Measurements from ENCODE around the gene CFAP53.

The CFAP53 gene

DNA sequence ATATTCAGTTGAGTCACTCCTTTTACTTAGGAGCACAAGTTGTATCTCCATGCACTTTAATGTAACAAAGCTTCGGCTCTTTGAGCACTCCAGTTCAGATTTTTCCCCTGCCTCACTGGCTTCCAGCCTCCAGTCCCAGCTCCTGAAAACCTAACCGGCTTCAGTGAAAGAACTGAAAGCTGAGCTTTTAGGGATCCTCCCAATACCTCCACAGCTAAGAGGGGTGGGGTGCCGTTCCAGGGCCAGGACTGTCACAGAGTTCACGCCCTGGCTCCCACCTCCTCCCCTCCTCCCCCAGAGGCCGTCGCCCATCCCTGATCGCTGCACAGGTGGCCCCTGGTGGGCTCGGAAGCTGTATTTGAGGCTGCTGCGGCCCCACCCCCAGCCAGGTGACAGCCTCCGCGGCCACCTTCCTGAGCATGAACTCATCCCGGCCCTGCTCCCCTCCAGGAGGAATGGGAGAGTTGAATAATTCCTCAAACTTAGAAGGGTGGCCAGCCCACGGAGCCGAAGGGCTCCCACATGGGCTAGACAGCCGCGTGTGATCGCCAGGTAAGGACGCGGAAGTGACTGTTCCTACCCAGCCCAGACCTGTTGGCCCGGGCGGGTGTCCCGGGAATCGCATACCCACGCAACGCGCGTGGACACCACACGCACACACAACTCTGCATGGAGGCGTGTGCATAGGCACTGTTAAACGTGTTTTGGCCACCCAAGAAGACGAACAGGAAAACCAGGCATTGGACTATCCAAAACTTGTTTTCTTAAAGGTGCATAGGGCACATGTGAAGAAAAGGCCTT, 73.1 kb downstream of the CFAP53 start:
- no peak for DNase-seq

DNA sequence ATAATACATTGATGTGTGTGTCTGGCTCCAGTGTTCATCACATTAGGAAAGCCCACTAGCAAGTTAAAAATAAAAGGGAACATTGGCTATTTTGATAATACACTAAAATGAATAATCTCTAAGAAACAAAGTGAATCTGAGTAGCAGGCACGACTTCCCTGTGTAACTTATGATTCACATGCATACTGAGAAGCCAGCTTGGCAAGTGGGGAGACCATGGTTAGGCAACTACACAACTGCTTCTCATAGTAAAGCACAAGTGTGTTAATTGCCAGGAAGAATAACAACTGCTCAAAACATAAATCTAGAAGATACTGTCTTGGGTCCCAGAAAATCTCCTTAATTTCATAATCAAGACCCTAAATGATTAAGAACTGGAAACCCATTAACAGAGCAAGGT, 75.4 kb downstream of the CFAP53 start:
- no peak for DNase-seq

DNA sequence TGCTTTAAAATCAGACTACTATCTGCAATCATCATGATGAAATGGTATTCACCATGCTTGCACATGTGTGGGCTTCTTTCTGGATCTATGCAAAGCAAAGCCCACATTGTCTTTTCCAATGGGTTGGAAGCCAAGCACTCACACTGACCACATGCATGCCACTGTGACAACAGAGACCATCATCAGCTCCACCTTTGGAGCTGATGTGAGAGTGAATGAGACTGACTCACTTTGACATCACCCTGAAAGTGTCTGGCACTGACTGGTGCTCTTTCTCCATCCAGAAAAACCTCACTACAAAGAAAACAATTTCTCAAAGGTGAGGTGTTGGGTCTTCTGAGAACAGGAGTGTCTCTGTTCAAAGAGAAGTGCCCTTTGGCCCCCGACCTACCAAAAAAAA, 76.1 kb downstream of the CFAP53 start:
- DNase-seq = no peak

DNA sequence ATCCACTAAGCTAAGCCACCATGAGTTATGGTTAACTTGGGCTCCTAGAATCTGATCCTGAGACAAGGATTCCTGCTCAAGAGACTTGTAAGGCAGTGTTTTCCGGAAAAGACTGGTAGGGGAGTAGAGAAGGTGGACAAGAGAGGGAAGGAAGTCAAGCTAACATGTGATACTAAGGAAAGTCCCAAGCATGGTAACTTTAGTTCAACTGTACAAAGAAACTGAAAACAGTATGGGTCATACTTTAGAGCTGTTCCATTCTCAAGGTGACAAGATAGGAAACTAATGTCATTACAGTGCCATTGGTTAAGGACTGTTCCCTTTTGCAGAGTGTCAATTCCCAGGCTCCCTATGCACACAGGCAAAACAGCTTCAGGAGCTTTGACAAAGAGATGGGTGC, 77.1 kb downstream of the CFAP53 start:
- no peak for DNase-seq

DNA sequence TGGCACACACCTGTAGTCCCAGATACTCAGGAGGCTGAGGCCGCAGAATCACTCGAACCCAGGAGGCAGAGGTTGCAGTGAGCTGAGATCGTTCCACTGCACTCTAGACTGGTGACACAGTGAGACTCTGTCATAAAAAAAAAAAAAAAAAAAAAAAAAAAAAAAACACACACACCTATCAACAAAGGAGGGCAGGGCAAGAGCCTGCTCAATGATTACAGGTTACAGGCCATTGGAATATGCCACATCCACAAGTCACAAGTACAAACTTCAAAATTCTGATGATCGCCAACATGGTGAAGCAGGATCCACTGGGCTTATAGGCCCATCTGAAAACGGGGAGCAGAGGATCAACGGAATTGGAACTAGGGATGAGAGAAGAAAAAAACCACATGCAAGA, 77.6 kb downstream of the CFAP53 start:
- DNase-seq = no peak

DNA sequence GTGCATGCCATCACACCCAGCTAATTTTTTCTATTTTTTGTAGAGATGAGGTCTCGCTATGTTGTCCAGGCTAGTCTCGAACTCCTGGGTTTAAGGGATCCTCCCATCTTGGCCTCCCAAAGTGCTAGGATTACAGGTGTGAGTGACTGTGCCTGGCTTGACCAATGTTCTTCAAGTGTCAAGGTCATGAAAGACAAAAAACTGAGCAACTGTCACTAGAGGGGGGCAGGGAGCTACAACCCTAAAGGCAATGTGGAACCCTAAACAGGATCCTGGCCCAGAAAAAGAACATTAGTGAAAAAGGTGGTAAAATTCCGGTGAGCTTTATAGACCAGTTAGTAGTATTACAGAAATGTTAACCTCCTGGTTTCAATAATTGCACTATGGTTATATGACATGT, 78.6 kb downstream of the CFAP53 start:
- DNase-seq = no peak

DNA sequence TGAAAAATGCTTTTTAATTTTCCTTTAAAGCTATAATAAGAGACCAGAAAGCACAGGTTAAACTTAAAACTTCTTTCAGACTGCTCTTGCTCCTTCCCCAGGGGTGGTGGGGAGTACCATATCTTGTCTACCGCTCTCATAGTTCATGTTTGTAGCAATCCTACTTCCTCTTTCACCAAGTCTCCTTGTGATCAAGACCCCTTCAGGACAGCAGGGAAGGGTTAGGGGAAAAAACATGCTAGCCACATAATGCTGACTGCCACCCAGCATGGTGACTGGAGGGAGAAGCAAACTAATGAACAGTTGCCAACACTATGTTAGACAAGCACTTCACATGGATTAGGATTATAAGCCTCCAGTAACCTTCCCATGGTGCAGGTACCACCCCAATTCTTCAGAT, 79.9 kb downstream of the CFAP53 start:
- no peak for DNase-seq

DNA sequence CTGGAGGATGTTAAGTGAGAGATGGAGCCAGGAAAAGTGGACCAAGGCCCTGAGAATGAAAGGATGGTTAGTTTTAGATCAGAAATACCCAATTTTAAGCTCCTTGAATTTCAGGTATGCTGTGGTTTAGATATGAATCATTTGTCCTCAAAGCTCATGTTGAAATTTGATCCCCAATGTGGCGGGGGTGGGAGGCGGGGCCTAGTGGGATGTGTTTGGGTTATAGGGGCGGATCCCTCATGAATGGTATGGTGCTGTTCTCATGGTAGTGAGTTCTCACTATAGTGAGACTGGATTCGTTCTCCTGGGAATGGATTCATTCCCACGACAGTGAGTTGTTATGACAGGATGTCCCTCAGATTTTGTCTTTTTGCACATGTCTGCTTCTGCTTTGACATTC, 82.7 kb downstream of the CFAP53 start:
- DNase-seq = no peak

DNA sequence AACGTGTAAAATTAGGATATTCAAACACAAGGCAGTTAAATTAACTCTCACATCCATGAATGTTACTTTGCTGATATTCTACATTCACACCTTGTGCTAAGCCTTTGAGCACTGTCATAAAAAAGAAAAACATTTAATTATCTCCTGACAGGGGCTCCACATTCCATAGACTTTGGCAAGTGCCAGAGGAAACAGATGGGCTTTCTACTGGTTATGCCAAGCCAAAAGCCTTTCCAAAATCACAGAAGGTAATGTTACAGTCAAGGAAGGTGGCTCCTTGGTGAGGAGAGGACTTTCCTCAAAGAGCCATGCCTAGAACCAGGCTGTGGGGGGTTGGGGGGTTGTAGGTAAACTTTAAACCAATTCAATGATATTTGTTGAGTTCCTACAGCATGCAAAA, 83.8 kb downstream of the CFAP53 start:
- DNase-seq = no peak

DNA sequence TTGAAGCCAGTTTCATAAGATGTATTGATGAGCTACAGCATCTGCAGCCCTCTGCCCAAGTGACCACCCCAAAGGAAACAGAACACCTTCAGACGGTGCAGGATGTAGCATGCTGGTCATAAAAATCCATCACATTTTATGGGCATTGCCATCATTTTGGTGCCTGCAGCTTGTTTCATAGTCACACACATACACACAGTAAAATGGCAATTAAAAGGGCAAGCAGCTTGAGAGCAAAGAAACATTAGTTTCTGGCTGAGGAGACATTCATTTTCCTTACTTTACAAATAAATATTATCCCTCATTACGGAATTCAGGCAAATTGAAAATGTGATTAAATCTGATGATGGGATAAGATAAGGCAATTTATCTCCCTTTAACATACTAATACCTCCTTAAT, 84.7 kb downstream of the CFAP53 start:
- no peak for DNase-seq

DNA sequence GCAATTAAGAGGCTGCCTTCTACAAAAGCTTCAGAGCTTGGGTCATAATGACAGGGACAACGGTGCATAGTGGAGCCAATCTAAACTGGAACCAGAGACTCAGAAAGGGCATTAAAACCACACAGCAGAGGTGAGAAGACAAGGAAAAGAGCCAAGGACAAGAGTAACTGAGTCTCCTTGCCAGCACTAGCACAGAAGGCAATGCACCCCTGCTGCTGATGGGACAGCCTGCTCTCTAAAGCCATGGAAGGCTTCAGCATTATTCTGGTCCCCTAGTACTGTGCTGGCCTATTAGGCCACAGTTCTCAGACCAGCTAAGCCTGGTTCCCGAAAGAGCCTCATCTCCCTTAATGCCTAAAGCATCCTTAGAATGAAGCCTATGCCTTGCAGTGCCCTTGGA, 86.8 kb downstream of the CFAP53 start:
- no peak for DNase-seq

DNA sequence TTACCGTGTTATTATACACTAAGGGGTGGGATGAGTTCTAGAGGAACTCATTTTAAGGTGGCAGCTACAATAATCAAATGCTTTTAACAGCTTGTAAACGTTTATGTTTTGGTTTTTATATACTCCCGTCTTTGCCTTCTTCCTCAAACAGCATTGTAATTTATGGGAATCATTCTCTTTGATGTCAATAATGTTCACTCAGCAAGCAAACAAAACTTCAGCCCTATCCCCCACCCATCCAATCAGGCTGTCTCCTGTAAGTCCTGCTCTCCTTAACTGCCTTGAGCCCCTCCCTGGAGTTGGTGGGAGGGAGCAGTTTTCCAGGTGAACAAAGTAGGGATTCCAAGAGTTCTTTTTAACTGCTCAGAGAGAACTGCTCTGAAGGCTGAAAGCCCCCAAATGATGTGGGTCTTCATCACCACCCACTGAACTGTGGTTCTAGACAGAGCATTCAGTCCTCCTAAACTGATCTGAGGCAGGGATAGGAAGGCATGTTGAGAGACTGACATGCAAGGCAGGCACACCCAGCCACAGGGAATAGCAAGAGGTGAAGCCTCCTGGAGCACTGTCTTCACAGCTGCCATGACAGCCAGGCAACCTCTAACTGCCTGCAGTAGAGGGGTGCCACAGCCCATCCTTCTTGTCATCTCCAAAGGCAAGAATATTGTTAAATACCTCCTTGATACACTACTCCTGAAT, 88.9 kb downstream of the CFAP53 start:
- no peak for DNase-seq
